Measurements from ENCODE around the gene PLCB4. TPM values are rescaled to one million over a fixed set of nuclear protein-coding genes. Genes with fewer than 3 reads are reported as not detected.

Gene PLCB4
- total RNA-seq, 1 experiment from 2014 or later, result 10.1 TPM

- no peak overlapping the region for H2BK20ac ChIP-seq (ENCODE audit: low read depth, low read length, poor library complexity, severe bottlenecking)
- no peaks in the 10 kb centered on the region for H3K79me2 ChIP-seq (ENCODE audit: insufficient read depth, low read length)
- no peak overlapping the region for H2BK5ac ChIP-seq (ENCODE audit: insufficient read length, low read length)
- H2BK120ac ChIP-seq (ENCODE audit: low read depth, low read length, poor library complexity, severe bottlenecking), result no peak overlapping the region
- peaks cover 13 to 15% of the 10 kb centered on the region in 2 experiments for H3K4me1 Mint-ChIP-seq
- H4K20me1 ChIP-seq (ENCODE audit: control insufficient read depth, insufficient read depth, insufficient read length), result no peaks in the 10 kb centered on the region
- H3K4me2 ChIP-seq (ENCODE audit: insufficient read depth, insufficient read length, low read length), result no peak overlapping the region
- no CpG with 5 or more reads among the region's 3 CpGs for WGBS (ENCODE audit: extremely low coverage, insufficient read length, low lambda C conversion rate)
- H3K9ac ChIP-seq (ENCODE audit: extremely low read depth, insufficient read length, low read length), result no peak overlapping the region
- no peaks in the 10 kb centered on the region for H3K36me3 Mint-ChIP-seq (ENCODE audit: insufficient read depth in 1 of 3, low read depth in 3 of 3)
- H3K23me2 ChIP-seq (ENCODE audit: insufficient read length, low read depth, low read length, poor library complexity, severe bottlenecking), result no peaks in the 10 kb centered on the region
- no peak overlapping the region for H3K56ac ChIP-seq (ENCODE audit: insufficient read length, low read depth, low read length)
- no peaks in the 10 kb centered on the region for H3K4me1 ChIP-seq (ENCODE audit: insufficient read depth, low read length)
- H3K79me1 ChIP-seq (ENCODE audit: insufficient read depth, low read depth, low read length, poor library complexity, severe bottlenecking), result no peaks in the 10 kb centered on the region
- H3K27ac ChIP-seq (ENCODE audit: insufficient read length, low read depth, low read length), result no peak overlapping the region
- no peak overlapping the region for H2AK5ac ChIP-seq (ENCODE audit: insufficient read length, low read length)
- no peaks in the 10 kb centered on the region for H3K27me3 ChIP-seq (ENCODE audit: insufficient read depth, low read length)
- no peak overlapping the region for H3K23ac ChIP-seq (ENCODE audit: insufficient read length, low read depth, low read length)
- H2BK15ac ChIP-seq (ENCODE audit: low read depth, low read length), result no peak overlapping the region
- TF ChIP-seq CTCF (conservative IDR thresholded peaks at IDR 0.05), result no peak
- no peak for DNase-seq
- no peaks in the 10 kb centered on the region for H3K9me3 ChIP-seq (ENCODE audit: control insufficient read depth, low read depth, low read length)
- no peak overlapping the region for H3K18ac ChIP-seq (ENCODE audit: insufficient read length, low read depth, low read length)
- H4K5ac ChIP-seq (ENCODE audit: insufficient read length, low read depth, low read length), result no peak overlapping the region
- no peaks in the 10 kb centered on the region for H3K9me3 Mint-ChIP-seq
- no peak overlapping the region for H3K27ac Mint-ChIP-seq
- H3T11ph ChIP-seq (ENCODE audit: low read length), result no peak overlapping the region
- H4K91ac ChIP-seq (ENCODE audit: insufficient read length, low read depth, low read length), result no peak overlapping the region
- H4K8ac ChIP-seq (replicated peaks; ENCODE audit: insufficient read length, low read depth, low read length), result no peak overlapping the region
- H3K4me3 Mint-ChIP-seq, result no peak overlapping the region
- no peak overlapping the region for H3K4ac ChIP-seq (ENCODE audit: low read depth, low read length)
- no peak overlapping the region for H2AFZ ChIP-seq (ENCODE audit: low read length)
- no peak overlapping the region for H2BK12ac ChIP-seq (ENCODE audit: insufficient read length, low read depth, low read length)
- H3K27me3 Mint-ChIP-seq (ENCODE audit: low read depth), result no peaks in the 10 kb centered on the region
- H3K14ac ChIP-seq (ENCODE audit: insufficient read depth, low read length), result no peak overlapping the region
Measured at GRCh38 chr20:9092655-9093054, 23.8 kb downstream of the PLCB4 start.
